GM18907 (cell line): ENCODE results near the gene PALLD.

Source experiments
- ATAC-seq: cut with Tn5 transposase; IDR thresholded peaks from one replicate; pipeline ENCODE4 v1.9.1; 2021; ENCODE audit warnings: mild to moderate bottlenecking, moderate library complexity; ENCODE audit not compliant: unreplicated experiment

PALLD gene

DNA sequence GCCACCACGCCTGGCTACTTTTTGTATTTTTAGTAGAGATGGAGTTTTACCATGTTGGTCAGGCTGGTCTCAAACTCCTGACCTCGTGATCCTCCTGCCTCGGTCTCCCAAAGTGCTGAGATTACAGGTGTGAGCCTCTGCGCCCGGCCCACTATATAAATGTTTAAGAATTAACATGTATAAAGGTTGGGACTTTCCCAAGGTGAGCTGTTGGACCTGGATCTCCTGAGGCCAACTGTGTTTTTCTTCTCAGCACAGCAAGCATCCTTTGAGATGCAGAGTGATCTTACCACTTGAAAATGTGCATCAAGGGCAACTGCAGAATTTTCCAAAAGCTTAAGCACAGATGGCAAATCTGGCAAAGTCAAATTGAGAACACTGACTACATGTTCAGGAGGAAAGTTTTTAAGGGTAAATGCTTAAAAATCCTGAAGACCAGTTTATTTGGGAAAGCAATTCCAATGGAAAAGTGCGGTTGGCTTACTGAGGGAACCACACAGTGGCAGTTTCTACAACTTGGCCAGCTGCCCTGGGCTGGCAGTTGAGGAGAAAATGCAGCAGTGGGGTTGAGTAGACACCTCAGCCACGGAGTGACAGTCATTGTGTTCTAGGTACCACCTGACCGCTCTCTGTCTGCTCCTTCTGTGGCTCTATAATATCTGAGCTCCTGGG is 344.3 kb downstream of the PALLD start:
- ATAC-seq: no peak

- ATAC-seq: no peak
Measured at GRCh38 chr4:168841672-168842019, 344.8 kb downstream of the PALLD start.

DNA sequence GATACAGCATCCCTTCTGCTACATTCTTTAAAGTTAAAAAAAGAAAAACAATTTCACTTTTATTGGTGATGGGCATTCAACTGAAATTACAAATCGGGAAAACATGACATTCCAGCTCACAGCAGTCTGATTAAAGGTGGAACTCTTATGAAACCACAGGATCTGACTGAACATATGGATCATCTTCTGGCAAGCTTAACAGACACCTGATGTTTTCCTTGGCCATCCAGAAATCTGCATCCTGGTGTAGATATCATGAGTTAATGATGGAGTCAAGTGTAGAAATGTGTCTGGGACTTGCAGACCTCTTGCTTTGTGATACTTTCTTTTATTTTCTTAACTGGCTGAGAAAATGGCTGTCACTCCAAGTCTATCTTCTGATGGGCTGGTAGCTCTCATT is 345.3 kb downstream of the PALLD start:
- ATAC-seq: no peak

GRCh38 chr4:168843635-168844034 is 346.8 kb downstream of the PALLD start:
- ATAC-seq: no peak

DNA sequence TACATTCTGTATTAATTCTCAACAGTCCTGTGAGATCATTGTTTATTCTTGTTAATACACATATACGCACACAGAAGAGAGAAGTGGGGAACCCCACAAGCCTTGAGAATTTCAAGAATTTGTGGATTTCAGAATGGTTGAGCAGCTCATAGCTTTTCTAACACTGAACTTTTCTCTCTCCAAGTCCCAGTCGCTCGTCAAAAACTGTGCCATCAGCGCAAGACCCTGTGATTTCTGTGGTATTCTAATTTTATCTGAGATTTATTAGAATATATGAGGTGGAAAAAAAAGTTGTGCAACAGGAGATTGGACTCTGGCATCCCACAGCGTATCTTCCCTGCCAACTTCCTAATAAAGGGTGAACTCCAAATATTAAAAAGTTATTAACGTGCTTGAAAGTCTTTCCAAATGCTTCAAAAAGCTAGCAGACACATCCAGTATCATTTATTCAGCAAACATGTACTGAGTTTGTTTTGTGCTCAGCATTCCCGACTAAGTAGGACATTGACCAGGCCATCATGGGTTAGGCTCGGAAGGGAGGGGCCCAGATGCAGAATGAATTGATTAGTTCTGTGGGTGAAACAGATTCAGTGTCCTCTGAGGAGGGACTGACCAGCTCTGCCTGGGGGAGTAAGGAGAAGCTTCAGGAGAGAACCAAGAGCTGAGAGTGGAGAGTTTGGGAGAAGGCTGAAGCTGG is 347.6 kb downstream of the PALLD start:
- ATAC-seq: no peak

DNA sequence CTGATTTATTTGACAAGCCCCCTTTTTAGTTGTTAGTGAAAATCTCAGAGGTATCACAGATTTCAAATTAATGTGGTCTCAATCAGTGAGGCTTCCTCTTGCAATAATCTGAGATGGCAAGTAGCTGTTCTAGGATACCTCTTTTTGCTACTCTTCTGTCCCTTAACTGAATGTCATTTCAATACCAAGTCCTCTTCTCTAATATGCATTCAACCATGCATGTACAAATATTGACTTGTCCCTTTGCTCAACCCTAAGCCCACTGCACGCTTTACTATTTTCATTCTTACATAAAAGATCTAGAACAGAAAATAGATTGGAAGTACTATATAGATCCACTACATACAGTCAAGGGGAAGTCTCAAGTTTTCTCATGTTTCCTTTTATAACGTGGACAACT is 349.0 kb downstream of the PALLD start:
- ATAC-seq: no peak

GRCh38 chr4:168846414-168846813 is 349.6 kb downstream of the PALLD start:
- no peak for ATAC-seq

DNA sequence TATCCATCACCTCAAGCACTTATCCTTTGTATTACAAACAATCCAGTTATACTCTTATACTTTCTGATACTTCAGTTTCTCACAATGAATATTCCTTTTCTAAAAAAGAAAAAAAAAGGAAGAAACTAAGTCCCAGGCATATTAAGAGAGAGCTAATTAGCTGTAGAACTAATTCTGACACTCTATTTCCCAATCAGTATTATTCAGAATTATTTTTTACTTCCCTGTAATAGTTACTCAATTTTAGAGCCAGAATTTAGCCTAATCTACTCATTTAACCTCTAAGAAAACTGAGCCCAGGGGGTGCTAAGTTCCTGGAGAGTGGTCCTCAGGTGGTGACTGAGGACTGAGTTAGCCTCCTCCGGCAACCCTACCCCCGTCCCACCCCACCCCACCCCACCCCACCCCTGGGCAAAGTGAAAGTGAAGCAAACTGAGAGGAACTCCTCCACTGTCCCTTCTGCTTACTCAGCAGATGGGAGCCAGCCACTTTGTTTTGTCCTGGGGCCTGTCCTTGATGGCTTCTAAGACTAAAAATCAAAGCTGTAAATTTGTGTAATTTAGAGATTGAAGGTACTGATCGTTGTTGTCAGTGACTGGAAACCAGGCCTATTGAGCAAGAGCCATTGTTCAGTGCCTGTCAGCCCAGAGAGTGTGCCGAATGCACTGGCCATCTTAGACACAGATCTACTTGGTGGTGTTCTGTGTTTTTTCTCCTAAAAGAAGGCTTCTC is 351.1 kb downstream of the PALLD start:
- no peak for ATAC-seq

GRCh38 chr4:168849030-168849675 is 352.3 kb downstream of the PALLD start:
- no peak for ATAC-seq

GRCh38 chr4:168849997-168850396 is 353.1 kb downstream of the PALLD start:
- ATAC-seq: no peak

DNA sequence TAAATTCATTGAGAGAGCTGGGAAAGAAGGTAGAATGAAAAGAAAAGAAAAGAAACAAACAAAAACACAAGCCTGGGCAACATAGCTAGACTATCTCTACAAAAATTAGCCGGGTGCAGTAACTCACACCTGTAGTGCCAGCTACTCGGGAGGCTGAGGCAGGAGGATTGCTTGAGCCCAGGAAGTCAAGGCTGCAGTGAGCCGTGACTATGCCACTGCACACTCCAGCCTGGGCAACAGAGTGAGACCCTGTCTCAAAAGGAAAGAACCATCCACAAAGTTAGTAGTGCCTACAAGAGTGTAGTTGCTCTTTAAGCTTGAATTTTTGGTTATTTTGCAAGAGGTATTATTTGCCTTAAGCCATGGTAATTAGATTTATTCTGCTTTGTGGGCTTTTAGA is 355.5 kb downstream of the PALLD start:
- ATAC-seq: no peak

DNA sequence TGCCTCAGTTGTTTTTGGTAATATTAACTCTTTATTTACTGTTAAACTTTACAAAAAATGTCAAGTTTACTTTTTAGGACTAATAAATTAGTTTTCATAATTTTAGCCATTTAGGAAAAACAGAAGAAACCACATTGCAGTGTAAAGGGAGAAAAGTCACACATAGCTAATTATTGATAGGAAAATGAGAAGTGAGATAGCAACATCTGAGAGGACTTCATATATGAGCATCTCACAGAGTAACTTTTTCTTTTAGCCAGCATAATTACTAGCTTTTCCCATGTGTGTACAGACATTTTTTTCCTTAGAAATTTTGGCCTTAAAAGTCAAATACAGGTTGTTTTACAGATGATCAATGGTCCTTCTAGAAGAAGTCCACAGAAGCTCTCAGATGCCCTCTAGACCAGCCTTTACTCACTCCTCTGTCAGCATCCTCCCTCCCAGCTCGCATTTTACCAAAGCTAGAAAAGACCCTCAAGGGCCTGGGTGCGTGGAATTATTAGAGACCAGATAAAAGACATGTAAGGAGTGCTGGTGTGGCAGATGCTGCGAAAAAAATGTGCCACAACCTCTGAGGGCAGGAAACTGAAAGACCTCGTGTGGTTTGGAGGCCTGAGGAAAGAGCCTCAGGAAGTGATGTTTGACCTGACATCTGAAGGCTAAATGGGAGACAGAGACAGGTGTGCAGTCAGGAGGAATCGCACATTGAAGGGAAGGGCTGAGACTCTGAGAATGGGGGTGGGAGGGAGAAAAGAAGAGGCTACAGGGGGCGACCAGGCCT is 356.3 kb downstream of the PALLD start:
- ATAC-seq: peak; percentile 87

DNA sequence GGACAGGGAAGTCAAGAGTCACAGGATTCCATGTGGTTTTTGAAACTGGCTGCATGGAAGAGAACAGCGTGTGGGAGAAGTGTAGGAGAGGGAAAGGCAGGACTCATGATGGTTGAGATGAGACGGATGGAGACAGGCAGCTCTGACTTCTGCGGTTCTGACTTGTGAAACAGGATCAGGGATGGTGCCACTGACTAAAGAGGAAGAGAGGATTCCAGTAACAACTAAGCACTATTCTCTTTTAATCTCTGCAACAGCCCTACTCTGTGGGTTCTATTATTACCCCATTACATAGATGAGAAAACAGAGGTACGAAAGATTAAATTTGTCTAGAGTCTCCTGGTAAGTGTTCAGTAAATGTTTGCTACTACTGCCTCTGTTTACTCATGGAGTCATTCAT is 356.9 kb downstream of the PALLD start:
- ATAC-seq: peak; percentile 38

DNA sequence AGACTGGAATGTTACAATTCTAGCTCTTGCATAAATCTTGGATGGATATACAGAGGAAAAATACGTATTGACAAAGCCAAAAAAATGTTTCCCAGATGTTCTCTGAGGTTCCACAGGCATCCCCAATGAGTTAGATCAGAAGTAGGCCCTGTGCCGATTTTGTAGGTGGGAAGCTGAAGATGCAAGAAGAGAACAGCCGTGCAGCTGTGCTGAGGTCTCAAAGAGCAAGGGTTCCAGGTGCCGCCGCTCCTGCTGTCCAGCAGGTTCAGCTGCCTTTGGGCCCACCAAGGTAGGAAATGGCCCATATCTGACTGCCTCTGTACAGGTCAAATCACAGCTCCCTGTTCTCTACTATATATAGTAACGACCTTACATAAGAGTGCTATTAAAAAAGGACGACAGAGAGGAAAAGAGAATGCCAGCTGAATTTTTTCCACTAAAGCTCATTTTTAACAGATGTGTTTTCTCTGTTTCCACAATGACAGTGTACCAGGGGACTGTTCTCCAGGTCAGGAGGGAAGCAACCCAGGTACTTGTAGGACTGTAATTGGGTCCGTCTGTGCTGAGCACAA is 357.6 kb downstream of the PALLD start:
- no peak for ATAC-seq

GRCh38 chr4:168856312-168856711 is 359.5 kb downstream of the PALLD start:
- ATAC-seq: no peak

DNA sequence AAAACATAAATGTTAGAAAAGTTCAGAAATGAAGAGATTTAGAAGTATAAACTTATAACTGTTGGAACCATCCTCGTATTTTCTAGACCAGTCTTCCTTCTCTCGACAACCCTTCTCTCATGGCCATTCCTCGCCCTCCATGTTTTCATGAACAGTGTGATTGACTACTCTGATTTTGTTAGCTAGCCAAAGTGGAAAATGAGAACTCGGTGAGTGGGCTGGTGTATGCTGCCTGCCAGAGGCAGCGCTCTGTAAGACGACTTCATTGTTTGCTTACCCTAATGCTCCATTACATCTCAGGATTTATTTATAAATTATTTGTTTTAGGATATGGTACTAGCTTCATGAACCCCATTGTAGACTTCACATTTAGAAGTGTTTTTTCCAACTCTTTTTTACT is 360.2 kb downstream of the PALLD start:
- ATAC-seq: no peak

DNA sequence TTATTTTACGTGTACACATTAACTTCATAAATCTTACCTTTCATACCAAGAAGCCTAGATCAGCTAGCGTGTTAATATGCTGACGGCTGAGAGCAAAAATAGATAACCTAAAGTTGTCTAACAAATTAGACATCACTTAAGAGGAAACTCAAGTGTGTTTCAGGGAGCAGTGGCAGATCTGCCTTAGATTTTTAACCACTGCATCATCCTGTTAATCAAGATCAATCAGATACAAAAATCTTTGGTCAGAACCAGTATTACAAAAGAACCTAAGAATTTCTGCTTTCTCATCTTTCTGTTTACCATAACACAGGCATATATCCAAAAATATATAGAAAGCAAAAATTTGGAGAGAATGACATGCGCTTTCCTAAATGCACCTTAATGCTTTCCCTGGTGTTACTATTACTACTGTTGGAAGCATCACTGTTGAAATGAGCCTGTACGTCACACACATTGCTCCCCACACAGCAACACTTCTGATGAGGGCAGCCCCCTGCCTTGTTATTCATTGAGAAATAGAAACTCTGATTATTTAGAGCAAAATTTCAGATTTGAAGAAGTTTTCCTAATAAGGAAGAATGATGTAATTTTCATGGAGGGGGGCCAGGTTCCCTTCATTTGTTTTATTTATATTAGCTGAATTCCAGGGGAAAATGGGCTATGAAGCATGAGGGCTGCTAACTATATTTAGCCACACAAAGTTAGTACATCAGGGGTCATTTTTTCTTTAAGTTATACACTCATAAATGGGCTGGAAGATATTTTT is 360.9 kb downstream of the PALLD start:
- no peak for ATAC-seq

- ATAC-seq: no peak
Measured at GRCh38 chr4:168859100-168859499, 362.2 kb downstream of the PALLD start.

DNA sequence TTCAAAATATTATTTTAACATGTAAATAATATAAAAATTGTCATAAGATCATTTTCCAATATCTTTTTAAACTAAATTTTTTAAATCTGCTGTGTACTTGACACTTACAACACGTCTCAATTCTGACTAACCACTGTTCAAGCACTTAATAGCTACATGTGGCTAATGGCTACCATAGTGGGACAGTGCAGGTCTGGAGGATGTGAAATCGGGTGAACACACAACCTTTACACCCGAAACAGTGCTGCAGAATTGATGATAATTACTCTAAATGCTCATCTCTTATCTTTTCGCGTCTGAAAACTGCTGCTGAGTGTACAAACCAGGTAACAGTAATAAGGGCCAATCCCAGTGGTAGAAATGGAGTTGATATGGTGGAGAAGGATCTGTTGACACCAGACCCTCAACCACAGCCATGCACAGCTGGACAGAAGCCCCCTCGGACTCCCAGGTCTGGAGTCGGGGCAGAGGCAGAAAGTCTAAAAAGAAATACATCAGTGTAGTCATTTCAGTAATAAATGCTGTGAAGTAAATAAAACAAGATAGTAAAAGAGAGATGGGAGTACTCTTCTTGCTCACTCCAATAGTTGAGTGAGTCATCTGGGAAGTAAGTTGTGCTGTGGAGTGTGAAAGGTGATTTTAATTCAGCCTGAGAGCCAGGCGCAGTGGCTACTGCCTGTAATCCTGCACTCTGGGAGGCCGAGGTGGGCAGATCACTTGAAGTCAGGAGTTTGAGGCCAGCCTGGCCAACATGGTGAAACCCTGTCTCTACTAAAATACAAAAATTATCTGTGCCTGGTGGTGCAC is 363.2 kb downstream of the PALLD start:
- peak; percentile 96 for ATAC-seq
